NCI-H510A treated with DMSO at 0.1 percent for 48 hours (cell line): ENCODE results near the gene SMARCA4.

Source experiments
- DNase-seq: peaks from one replicate; lab custom pipeline; 2025; lab: John Stamatoyannopoulos, UW

SMARCA4 gene

GRCh38 chr19:11012507-11012906 lies 51.7 kb downstream of the SMARCA4 start:
- no peak for DNase-seq

- no peak for DNase-seq
These were observed 52.9 kb downstream of the SMARCA4 start for GRCh38 chr19:11013771-11014170.

- no peak for DNase-seq
These were observed 53.6 kb downstream of the SMARCA4 start for GRCh38 chr19:11014403-11014911.

GRCh38 chr19:11016631-11017030 lies 55.8 kb downstream of the SMARCA4 start:
- DNase-seq = no peak

- DNase-seq = no peak
These were observed 56.6 kb downstream of the SMARCA4 start for GRCh38 chr19:11017275-11018035.

- DNase-seq = no peak
These were observed 57.3 kb downstream of the SMARCA4 start for GRCh38 chr19:11018179-11018578.

- DNase-seq = no peak
These were observed 57.9 kb downstream of the SMARCA4 start for GRCh38 chr19:11018763-11019162.

- DNase-seq = no peak
These were observed 58.4 kb downstream of the SMARCA4 start for GRCh38 chr19:11019262-11019661.

- DNase-seq = no peak
These were observed 59.0 kb downstream of the SMARCA4 start for GRCh38 chr19:11019824-11020223.

GRCh38 chr19:11020423-11020822 lies 59.6 kb downstream of the SMARCA4 start:
- no peak for DNase-seq

- DNase-seq = no peak
These were observed 60.3 kb downstream of the SMARCA4 start for GRCh38 chr19:11020982-11021759.

GRCh38 chr19:11021760-11022144 lies 60.9 kb downstream of the SMARCA4 start:
- no peak for DNase-seq

GRCh38 chr19:11023016-11023415 lies 62.2 kb downstream of the SMARCA4 start:
- no peak for DNase-seq

- no peak for DNase-seq
These were observed 62.9 kb downstream of the SMARCA4 start for GRCh38 chr19:11023710-11024109.

- DNase-seq = no peak
These were observed 63.4 kb downstream of the SMARCA4 start for GRCh38 chr19:11024259-11024658.

- DNase-seq = no peak
These were observed 64.2 kb downstream of the SMARCA4 start for GRCh38 chr19:11025006-11025405.

GRCh38 chr19:11025445-11025844 lies 64.6 kb downstream of the SMARCA4 start:
- DNase-seq = no peak

GRCh38 chr19:11025997-11026396 lies 65.2 kb downstream of the SMARCA4 start:
- no peak for DNase-seq

GRCh38 chr19:11027381-11027780 lies 66.6 kb downstream of the SMARCA4 start:
- DNase-seq = no peak

GRCh38 chr19:11028146-11028545 lies 67.3 kb downstream of the SMARCA4 start:
- DNase-seq = no peak

- DNase-seq = no peak
These were observed 70.7 kb downstream of the SMARCA4 start for GRCh38 chr19:11031421-11032070.

- DNase-seq = no peak
These were observed 72.4 kb downstream of the SMARCA4 start for GRCh38 chr19:11033251-11033650.

GRCh38 chr19:11033763-11034162 lies 72.9 kb downstream of the SMARCA4 start:
- DNase-seq = no peak
